ENCODE measurements around the gene CALHM6.

The CALHM6 gene

DNA sequence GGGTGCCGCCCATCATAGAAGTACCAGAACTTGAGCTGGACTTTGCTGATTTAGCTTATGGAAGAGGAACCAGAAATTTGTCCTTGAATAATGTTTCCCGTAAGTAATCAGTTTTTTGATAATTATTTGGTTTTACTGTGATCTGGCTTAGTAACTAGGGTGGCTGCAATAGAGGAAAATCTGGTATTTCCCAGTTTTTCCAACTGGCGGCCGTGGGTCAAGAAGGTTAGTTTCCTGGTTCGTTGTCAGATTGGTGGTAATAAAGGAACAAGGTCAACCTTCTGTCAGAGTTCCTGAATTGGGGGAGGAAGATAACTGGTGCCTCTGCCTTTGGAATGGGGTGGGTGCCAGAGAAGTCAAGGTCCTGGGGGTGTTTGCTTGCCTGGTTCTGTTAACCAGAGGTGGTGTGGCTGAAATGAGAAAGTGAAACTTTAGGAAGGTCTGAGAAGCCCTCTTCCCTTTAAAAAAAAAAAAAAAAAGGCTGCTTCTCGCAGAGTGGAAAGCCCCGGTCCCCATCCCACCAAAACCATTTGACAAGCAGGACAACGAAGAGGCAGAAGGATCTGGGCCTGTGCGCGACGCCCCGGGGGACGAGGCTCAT, at the start of gene CALHM6:
TSS of gene CALHM6 (plus strand) at position 45 of the 601 bp plus-strand sequence. CDS start at position 600, 555 bp downstream.
- no peak for DNase-seq

DNA sequence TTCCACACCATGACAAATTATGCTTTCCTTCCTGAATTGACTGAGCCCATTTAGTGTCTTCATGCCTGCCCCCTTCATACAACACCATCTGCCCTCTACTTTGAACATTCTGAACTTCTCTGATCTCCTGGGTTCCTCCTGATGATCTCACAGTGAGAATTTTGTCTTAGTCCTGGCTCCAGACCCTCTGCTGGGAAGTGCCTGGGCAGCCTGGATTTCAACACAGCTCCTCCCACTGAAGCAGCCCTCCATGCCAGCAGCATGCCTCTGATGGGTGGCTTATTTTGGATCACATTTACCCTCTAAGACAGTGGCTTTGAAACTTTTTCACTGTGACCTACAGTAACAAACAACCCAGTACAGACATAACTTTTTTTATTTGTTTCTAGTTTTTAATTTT, 48.9 kb upstream of the CALHM6 start:
- DNase-seq = no peak

DNA sequence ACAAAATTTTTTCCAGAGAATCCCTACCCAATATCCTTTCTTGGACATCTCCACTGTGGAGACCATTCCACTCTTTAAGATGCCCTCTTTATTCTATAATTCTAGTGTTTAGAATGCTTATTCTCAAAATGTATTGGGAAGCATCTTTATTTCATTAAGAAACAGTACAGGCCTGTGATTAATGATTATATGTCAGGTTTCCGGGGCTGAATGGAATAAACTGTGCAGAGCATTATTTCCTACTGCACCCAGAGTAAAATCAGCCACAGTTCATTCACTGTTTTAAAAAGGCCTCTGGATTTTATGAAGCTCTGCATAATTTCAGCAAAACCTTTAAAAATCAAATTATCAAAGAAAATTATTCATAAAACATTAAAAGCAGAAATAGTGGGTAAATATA, 47.8 kb upstream of the CALHM6 start:
- DNase-seq = no peak

GRCh38 chr6:116417661-116418060, 43.5 kb upstream of the CALHM6 start:
- DNase-seq = no peak

GRCh38 chr6:116419069-116419786, 41.9 kb upstream of the CALHM6 start:
- DNase-seq = no peak

- DNase-seq = no peak
Measured at GRCh38 chr6:116420341-116420740, 40.8 kb upstream of the CALHM6 start.

GRCh38 chr6:116422238-116422637, 38.9 kb upstream of the CALHM6 start:
- DNase-seq = no peak

DNA sequence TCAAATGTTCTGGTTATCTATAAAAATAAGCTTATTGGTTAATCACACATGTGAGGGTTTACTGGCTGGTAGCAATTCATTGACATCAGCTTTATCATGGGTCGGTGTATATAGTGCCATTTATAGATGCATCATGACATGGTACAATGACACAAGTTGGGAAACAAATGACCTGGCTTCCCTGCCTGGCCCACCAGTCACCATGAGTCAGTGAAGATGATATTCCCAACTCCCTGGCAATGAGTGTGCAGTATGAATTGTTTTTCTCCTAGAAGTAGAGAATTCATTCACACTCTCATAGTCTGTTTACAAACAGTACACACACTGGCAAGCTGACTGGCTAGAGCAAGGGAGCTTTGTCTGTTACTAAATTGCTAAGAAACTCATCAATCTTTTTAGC, 37.2 kb upstream of the CALHM6 start:
- no peak for DNase-seq

DNA sequence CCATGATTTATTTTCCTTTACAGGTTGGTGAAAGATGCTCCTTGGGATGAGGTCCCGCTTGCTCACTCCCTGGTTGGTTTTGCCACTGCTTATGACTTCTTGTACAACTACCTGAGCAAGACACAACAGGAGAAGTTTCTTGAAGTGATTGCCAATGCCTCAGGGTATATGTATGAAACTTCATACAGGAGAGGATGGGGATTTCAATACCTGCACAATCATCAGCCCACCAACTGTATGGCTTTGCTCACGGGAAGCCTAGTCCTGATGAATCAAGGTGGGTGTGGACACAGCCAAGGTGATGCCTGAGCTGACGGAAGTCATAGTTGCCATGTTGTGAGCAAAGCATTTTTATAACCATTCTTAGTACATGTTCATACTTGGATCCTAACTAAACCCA, 34.6 kb upstream of the CALHM6 start:
- DNase-seq = no peak

DNA sequence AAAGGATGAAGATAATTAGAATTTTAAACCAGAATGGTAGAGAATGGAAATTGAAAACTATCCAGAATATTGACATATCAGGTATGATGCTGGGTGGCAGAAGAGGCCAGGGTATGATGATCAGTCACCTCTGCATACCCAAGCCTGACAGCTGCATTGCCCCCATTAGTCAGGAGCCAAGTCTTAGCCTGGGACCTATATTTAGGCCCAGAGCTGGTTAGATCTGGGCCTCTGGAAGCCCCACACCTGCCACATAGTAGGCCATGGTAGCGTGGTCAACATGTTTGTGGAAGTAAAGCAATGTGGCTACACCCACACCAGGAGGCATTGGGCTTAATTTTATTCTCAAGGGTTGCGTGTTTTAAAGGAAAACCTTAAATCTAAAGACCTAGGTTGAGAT, 32.1 kb upstream of the CALHM6 start:
- no peak for DNase-seq

- DNase-seq = no peak
Measured at GRCh38 chr6:116430860-116431259, 30.3 kb upstream of the CALHM6 start.

DNA sequence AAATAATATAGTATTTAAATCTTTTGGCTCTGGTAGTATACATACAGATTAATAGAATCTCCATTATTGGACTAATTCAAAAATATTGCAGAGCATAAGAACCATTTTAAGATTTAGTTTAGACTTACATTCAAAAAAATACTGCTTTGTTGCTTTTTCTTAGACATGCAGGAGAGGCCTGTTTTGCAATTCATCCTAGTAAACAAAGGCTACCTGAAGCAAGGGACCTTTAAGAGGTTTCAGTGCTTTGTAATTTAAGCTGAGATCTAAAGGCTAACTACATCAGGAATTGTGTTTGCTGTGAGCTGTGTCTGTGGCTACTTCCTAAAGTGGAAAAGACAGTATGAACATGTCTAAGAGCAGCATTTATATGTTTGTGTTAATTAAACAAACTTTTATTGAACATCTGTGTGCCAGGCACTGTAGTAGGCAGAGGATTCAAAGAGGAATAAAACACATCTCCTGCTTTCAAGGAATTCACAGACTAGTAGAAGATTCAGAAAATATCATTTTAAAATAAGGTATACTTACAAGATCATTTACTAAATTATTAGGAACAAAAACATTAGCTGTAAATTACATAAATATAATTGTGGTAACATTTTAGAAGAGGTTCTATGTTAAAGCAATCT, 29.1 kb upstream of the CALHM6 start:
- no peak for DNase-seq

GRCh38 chr6:116433206-116433712, 27.9 kb upstream of the CALHM6 start:
- no peak for DNase-seq

DNA sequence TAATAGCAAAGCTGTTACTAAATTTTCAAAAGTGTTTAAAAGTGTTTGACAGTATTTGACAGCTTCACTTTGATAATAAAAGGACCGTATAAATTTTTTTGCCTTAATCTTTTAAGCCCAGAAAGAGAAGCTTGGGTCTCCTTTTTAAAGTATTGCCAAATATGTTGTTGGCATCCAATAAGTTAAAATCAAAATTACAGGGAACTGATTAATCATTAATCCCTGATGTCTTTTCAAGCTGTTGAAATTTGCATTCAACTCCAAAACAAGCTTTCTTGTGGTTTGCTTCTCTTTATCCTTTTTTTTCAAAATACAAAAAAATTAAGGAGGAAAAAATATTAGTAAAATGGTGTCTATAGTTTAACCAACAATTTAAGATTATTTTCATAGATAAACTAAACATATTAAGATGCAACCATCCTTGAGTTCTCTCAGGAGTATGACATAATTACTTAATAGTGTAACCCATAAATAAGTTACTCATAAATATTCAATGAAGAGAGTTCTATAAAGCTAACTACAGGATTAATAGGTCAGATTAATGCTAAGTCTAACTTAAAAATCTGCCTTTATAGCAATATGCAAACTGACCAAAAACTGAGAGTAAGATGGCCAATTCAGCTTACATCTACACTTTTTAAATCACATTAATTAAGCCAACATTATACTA, 27.0 kb upstream of the CALHM6 start:
- no peak for DNase-seq

GRCh38 chr6:116436586-116436985, 24.6 kb upstream of the CALHM6 start:
- no peak for DNase-seq

- DNase-seq = no peak
Measured at GRCh38 chr6:116437656-116438055, 23.5 kb upstream of the CALHM6 start.

DNA sequence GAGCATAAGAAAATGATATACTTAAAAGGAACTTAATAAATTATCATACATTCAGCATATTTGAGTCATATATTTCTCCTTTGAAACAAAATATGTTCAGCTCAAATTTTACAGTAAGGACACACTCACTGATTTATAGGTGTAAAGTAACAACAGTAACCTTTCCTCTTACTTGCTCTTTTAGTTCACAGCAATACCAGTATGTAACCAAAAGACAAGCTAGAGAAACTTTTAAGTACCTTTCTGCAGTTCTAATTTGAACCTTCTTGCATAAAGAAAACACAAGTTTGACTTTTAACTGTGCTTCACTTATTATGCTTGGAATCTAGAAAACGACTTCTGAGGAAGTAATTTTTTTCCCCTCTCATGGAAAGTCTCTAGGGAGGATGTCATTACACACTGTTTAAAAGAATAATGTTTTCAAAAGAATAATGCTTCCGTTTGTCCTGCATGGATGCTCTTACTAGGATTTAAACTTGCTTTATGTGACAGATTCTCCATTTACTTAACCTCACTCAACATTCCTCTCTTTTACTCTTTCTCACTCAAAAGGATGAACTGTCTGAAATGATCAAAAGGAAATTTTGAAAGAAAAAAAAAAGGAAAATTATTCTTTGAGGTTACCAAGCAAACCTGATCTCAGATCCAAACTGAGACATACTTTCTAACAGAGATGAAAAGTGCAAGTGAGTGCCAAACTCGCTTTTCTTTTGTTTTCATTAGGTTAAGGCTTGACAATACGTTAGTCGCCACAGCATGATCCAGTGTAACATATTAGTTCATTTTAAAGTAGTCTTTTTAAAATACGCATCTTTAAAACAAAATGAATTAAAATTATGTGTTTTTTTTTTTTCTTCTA, 22.4 kb upstream of the CALHM6 start:
- DNase-seq = no peak

- no peak for DNase-seq
Measured at GRCh38 chr6:116439522-116440051, 21.6 kb upstream of the CALHM6 start.

- DNase-seq = no peak
Measured at GRCh38 chr6:116443105-116443504, 18.1 kb upstream of the CALHM6 start.

- DNase-seq = no peak
Measured at GRCh38 chr6:116444092-116444491, 17.1 kb upstream of the CALHM6 start.

DNA sequence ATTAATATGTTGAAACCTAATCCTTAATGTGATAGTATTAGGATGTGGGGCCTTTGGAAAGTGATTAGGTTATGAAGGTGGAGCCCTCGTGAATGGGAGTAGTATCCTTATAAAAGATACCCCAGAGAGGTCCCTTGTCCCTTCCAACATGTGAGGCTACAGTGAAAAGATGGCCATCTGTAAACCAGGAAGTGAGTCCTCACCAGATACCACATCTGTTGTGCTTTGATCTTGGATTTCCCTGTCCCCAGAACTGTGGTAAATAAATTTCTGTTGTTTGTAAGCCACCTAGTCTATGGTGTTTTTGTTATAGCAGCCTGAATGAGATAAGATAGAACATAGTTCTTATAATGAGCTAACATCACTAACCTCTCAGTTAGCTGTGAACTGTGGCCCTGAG, 16.6 kb upstream of the CALHM6 start:
- DNase-seq = no peak

DNA sequence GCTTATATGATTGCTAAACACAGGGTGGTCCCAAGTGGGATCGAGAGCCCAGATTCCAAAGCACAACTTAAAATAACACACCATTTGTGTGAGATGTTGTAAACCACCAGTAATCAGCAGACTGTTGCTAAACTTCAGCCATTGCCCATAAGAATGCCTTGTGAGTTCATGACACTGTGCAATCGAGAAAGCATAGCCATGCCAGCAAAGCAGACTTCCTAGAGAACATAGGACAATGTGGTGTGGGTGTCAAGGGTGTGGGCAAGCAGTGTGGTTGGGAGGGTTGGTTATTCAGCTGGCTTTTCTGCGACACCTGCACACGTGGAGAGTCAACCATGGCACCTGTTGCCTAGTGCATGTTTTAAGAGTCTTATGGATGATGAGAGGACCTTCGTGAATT, 16.1 kb upstream of the CALHM6 start:
- DNase-seq = no peak
